K562 (cell line): ENCODE measurements around the gene DTNBP1. TPM values are rescaled to one million over a fixed set of nuclear protein-coding genes. Genes with fewer than 3 reads are reported as not detected.

Experiments used
- ARID2 ChIP-seq: fragments of 450-650 bp; IDR thresholded peaks from 2 replicates; pipeline ENCODE4 v1.6.1; 2017; ENCODE audit warnings: antibody characterized with exemption, mild to moderate bottlenecking
- CBX1 ChIP-seq: sonication (generic); IDR thresholded peaks from 2 replicates; pipeline ENCODE4 v1.6.1; 2016; ENCODE audit warnings: antibody characterized with exemption, low read depth, mild to moderate bottlenecking
- FOXP1 ChIP-seq: sonication (generic); formaldehyde crosslinking; IDR thresholded peaks from 2 replicates; pipeline ENCODE4 v1.8.0; 2022; ENCODE audit warnings: mild to moderate bottlenecking, missing genetic modification reagents
- NFE2 ChIP-seq: IDR thresholded peaks from 2 replicates; pipeline ENCODE4 v1.6.1; 2014; ENCODE audit warnings: antibody characterized with exemption, low read depth
- ZNF778 ChIP-seq: fragments of 450-650 bp; formaldehyde crosslinking; IDR thresholded peaks from 2 replicates; pipeline ENCODE4 v1.4.0; 2020; ENCODE audit warnings: mild to moderate bottlenecking, moderate library complexity
- polyA plus RNA-seq, 8 experiments: library from polyadenylated mRNA; depleted of rRNA in 4 of 8; stranded (reverse) in 5 of 8; unstranded in 3 of 8; fragments of >200 nt; fragmentation: Nextera tagmentation in 2 of 8; fragmentation: Illumina TruSeq in 1 of 8; extraction: Ambion mirVana in 2 of 8; extraction: Trizol in 1 of 8; gene quantifications; 2 replicates each; pipeline versions ENCODE4 v1.2.1 to v1.2.3, GENCODE V29; 2011 to 2014; ENCODE audit warnings: inconsistent platforms in 1 of 8, missing spikeins in 1 of 8
- total RNA-seq, 7 experiments: library from RNA; depleted of rRNA in 6 of 7; stranded (reverse); fragments of >200 nt in 6 of 7; fragmentation: Illumina TruSeq in 2 of 7; extraction: Trizol in 2 of 7; gene quantifications; 2 replicates each; pipeline versions ENCODE4 v1.2.1 to v1.2.3, GENCODE V29; 2011 to 2021; ENCODE audit warnings: low replicate concordance in 1 of 7
- TF ChIP-seq, protein P1 (sequence below): sonication (generic); formaldehyde crosslinking; IDR thresholded peaks from 2 replicates; pipeline ENCODE4 v1.8.1; 2023; ENCODE audit warnings: missing genetic modification reagents, mild to moderate bottlenecking, borderline replicate concordance
- TF ChIP-seq, protein P2 (sequence below): fragments of 450-650 bp; IDR thresholded peaks from 2 replicates; pipeline ENCODE4 v1.6.1; 2016; ENCODE audit warnings: missing biosample characterization, missing genetic modification characterization
- TF ChIP-seq, protein P3 (sequence below): fragments of 450-650 bp; IDR thresholded peaks from 2 replicates; pipeline ENCODE4 v1.6.1; 2017; ENCODE audit warnings: antibody characterized with exemption
- TF ChIP-seq, protein P4 (sequence below): IDR thresholded peaks from 3 replicates; pipeline ENCODE4 v1.6.1; 2011; ENCODE audit warnings: borderline replicate concordance, mild to moderate bottlenecking, moderate library complexity; ENCODE audit not compliant: insufficient read length; ENCODE audit errors: extremely low read depth

The DTNBP1 gene
- total and polyA plus RNA-seq, 9 of the 15 experiments (the other 6 are each of a cell fraction or from before 2014, with no cell fraction given): 16.7 to 54.5 (median 21.4) TPM

DNA sequence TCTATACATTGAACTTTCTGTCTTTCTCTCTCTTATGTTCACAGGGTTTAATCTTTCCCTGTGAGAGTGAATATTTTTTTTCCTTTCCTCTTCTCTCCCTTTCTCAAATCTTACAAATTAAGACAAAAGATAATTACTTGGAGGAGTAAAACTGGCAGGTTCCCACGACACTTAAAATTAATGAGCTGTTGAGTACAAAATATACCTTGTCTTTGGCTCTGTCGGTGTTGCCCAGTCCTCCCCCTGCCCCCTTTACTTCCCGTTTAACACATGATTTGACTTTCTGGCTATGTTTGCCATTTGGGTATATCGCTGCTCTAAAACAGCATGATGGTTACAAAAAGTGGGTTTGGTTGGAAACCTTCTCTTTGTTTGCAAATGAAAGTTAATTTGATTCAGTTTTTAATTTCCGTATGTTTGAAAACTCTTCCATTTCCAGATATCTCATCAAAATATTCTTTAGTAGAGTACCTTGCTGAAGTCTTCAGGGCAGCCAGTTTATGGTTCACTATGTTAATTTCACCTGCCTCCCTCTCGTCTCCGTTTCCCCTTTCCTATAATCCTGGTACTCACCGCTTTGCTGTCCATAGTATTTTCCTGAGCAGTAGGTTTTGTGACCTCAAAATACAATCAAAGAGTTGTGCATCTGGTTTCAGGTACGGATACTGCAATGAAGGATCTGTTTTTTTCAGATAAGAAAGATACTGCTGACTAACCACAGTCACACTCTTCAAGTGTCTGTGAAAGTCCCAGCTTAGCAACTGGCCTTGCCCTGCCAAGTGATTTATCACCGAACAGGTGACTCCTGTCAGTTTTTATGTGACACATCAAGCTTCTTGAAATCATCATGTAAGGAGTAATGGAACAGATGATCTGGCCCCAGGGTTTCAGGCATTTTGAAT lies 181.2 kb downstream of the DTNBP1 start (continued):
- TF ChIP-seq FOXP1 (CRISPR knock-in tag): no peak
- TF ChIP-seq, protein P1, sequence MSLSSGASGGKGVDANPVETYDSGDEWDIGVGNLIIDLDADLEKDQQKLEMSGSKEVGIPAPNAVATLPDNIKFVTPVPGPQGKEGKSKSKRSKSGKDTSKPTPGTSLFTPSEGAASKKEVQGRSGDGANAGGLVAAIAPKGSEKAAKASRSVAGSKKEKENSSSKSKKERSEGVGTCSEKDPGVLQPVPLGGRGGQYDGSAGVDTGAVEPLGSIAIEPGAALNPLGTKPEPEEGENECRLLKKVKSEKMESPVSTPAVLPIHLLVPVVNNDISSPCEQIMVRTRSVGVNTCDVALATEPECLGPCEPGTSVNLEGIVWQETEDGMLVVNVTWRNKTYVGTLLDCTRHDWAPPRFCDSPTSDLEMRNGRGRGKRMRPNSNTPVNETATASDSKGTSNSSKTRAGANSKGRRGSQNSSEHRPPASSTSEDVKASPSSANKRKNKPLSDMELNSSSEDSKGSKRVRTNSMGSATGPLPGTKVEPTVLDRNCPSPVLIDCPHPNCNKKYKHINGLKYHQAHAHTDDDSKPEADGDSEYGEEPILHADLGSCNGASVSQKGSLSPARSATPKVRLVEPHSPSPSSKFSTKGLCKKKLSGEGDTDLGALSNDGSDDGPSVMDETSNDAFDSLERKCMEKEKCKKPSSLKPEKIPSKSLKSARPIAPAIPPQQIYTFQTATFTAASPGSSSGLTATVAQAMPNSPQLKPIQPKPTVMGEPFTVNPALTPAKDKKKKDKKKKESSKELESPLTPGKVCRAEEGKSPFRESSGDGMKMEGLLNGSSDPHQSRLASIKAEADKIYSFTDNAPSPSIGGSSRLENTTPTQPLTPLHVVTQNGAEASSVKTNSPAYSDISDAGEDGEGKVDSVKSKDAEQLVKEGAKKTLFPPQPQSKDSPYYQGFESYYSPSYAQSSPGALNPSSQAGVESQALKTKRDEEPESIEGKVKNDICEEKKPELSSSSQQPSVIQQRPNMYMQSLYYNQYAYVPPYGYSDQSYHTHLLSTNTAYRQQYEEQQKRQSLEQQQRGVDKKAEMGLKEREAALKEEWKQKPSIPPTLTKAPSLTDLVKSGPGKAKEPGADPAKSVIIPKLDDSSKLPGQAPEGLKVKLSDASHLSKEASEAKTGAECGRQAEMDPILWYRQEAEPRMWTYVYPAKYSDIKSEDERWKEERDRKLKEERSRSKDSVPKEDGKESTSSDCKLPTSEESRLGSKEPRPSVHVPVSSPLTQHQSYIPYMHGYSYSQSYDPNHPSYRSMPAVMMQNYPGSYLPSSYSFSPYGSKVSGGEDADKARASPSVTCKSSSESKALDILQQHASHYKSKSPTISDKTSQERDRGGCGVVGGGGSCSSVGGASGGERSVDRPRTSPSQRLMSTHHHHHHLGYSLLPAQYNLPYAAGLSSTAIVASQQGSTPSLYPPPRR: 0 out of 2 replicates have a peak, but pooled peaks have one; percentile 40
- TF ChIP-seq ZNF778 (CRISPR knock-in tag): no peak
- no peak for TF ChIP-seq ARID2
- TF ChIP-seq NFE2: peak; percentile 86
- no peak for TF ChIP-seq CBX1
- TF ChIP-seq, protein P2, sequence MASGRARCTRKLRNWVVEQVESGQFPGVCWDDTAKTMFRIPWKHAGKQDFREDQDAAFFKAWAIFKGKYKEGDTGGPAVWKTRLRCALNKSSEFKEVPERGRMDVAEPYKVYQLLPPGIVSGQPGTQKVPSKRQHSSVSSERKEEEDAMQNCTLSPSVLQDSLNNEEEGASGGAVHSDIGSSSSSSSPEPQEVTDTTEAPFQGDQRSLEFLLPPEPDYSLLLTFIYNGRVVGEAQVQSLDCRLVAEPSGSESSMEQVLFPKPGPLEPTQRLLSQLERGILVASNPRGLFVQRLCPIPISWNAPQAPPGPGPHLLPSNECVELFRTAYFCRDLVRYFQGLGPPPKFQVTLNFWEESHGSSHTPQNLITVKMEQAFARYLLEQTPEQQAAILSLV (tag): no peak
- TF ChIP-seq, protein P3, sequence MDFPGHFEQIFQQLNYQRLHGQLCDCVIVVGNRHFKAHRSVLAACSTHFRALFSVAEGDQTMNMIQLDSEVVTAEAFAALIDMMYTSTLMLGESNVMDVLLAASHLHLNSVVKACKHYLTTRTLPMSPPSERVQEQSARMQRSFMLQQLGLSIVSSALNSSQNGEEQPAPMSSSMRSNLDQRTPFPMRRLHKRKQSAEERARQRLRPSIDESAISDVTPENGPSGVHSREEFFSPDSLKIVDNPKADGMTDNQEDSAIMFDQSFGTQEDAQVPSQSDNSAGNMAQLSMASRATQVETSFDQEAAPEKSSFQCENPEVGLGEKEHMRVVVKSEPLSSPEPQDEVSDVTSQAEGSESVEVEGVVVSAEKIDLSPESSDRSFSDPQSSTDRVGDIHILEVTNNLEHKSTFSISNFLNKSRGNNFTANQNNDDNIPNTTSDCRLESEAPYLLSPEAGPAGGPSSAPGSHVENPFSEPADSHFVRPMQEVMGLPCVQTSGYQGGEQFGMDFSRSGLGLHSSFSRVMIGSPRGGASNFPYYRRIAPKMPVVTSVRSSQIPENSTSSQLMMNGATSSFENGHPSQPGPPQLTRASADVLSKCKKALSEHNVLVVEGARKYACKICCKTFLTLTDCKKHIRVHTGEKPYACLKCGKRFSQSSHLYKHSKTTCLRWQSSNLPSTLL: no peak
- TF ChIP-seq, protein P4, sequence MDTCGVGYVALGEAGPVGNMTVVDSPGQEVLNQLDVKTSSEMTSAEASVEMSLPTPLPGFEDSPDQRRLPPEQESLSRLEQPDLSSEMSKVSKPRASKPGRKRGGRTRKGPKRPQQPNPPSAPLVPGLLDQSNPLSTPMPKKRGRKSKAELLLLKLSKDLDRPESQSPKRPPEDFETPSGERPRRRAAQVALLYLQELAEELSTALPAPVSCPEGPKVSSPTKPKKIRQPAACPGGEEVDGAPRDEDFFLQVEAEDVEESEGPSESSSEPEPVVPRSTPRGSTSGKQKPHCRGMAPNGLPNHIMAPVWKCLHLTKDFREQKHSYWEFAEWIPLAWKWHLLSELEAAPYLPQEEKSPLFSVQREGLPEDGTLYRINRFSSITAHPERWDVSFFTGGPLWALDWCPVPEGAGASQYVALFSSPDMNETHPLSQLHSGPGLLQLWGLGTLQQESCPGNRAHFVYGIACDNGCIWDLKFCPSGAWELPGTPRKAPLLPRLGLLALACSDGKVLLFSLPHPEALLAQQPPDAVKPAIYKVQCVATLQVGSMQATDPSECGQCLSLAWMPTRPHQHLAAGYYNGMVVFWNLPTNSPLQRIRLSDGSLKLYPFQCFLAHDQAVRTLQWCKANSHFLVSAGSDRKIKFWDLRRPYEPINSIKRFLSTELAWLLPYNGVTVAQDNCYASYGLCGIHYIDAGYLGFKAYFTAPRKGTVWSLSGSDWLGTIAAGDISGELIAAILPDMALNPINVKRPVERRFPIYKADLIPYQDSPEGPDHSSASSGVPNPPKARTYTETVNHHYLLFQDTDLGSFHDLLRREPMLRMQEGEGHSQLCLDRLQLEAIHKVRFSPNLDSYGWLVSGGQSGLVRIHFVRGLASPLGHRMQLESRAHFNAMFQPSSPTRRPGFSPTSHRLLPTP: no peak
